ENCODE results near the gene DAAM1. TPM values are rescaled to one million over a fixed set of nuclear protein-coding genes. Genes with fewer than 3 reads are reported as not detected.

DAAM1 gene
- total RNA-seq, 1 experiment from 2014 or later = 43.8 TPM

GRCh38 chr14:59310633-59311032 lies 122.2 kb downstream of the DAAM1 start:
- Histone ChIP-seq H3K9ac (ENCODE audit: low read length) (no peak overlapping the region), H4K20me1 (ENCODE audit: insufficient read depth, low read depth, low read length) (no peaks in the 10 kb centered on the region), H3K27ac (ENCODE audit: low read length) (no peak overlapping the region), H3K4me3 (ENCODE audit: low read length) (no peak overlapping the region), H3K9me3 (ENCODE audit: low read length) (no peaks in the 10 kb centered on the region), H3K9me2 (replicated peaks; ENCODE audit: insufficient read depth, low read length) (no peaks in the 10 kb centered on the region), H3K36me3 (ENCODE audit: insufficient read depth, low read length) (no peaks in the 10 kb centered on the region), H3K79me2 (ENCODE audit: low read length) (no peaks in the 10 kb centered on the region), H3K27me3 (ENCODE audit: low read length) (no peaks in the 10 kb centered on the region), H3K4me2 (ENCODE audit: low read depth, low read length, poor library complexity, severe bottlenecking) (no peak overlapping the region), H3K4me1 (ENCODE audit: low read length) (peaks cover 3% of the 10 kb centered on the region), H2AFZ (ENCODE audit: low read length) (no peak overlapping the region)
- no peak for DNase-seq

GRCh38 chr14:59311723-59312122 lies 123.3 kb downstream of the DAAM1 start:
- Histone ChIP-seq H3K9me2 (replicated peaks; ENCODE audit: insufficient read depth, low read length) (no peaks in the 10 kb centered on the region), H2AFZ (ENCODE audit: low read length) (no peak overlapping the region), H3K4me1 (ENCODE audit: low read length) (peaks cover 13% of the 10 kb centered on the region), H3K79me2 (ENCODE audit: low read length) (no peaks in the 10 kb centered on the region), H3K27ac (ENCODE audit: low read length) (no peak overlapping the region), H3K4me3 (ENCODE audit: low read length) (no peak overlapping the region), H3K4me2 (ENCODE audit: low read depth, low read length, poor library complexity, severe bottlenecking) (no peak overlapping the region), H3K27me3 (ENCODE audit: low read length) (no peaks in the 10 kb centered on the region), H3K36me3 (ENCODE audit: insufficient read depth, low read length) (no peaks in the 10 kb centered on the region), H3K9me3 (ENCODE audit: low read length) (no peaks in the 10 kb centered on the region), H4K20me1 (ENCODE audit: insufficient read depth, low read depth, low read length) (no peaks in the 10 kb centered on the region), H3K9ac (ENCODE audit: low read length) (no peak overlapping the region)
- no peak for DNase-seq

- no peak for DNase-seq
- Histone ChIP-seq H3K4me1 (ENCODE audit: low read length) (peaks cover 13% of the 10 kb centered on the region), H3K9me3 (ENCODE audit: low read length) (no peaks in the 10 kb centered on the region), H3K79me2 (ENCODE audit: low read length) (no peaks in the 10 kb centered on the region), H3K9me2 (replicated peaks; ENCODE audit: insufficient read depth, low read length) (no peaks in the 10 kb centered on the region), H3K9ac (ENCODE audit: low read length) (no peak overlapping the region), H2AFZ (ENCODE audit: low read length) (no peak overlapping the region), H3K27me3 (ENCODE audit: low read length) (no peaks in the 10 kb centered on the region), H4K20me1 (ENCODE audit: insufficient read depth, low read depth, low read length) (no peaks in the 10 kb centered on the region), H3K4me3 (ENCODE audit: low read length) (no peak overlapping the region), H3K36me3 (ENCODE audit: insufficient read depth, low read length) (no peaks in the 10 kb centered on the region), H3K4me2 (ENCODE audit: low read depth, low read length, poor library complexity, severe bottlenecking) (no peak overlapping the region), H3K27ac (ENCODE audit: low read length) (no peak overlapping the region)
Observed at GRCh38 chr14:59313144-59313651, 124.7 kb downstream of the DAAM1 start.

GRCh38 chr14:59313658-59314608 lies 125.5 kb downstream of the DAAM1 start:
- Histone ChIP-seq H4K20me1 (ENCODE audit: insufficient read depth, low read depth, low read length) (no peaks in the 10 kb centered on the region), H3K27ac (ENCODE audit: low read length) (no peak overlapping the region), H3K9ac (ENCODE audit: low read length) (no peak overlapping the region), H3K9me3 (ENCODE audit: low read length) (no peaks in the 10 kb centered on the region), H2AFZ (ENCODE audit: low read length) (no peak overlapping the region), H3K4me1 (ENCODE audit: low read length) (peaks cover 13% of the 10 kb centered on the region), H3K9me2 (replicated peaks; ENCODE audit: insufficient read depth, low read length) (no peaks in the 10 kb centered on the region), H3K27me3 (ENCODE audit: low read length) (no peaks in the 10 kb centered on the region), H3K4me3 (ENCODE audit: low read length) (no peak overlapping the region), H3K79me2 (ENCODE audit: low read length) (no peaks in the 10 kb centered on the region), H3K4me2 (ENCODE audit: low read depth, low read length, poor library complexity, severe bottlenecking) (no peak overlapping the region), H3K36me3 (ENCODE audit: insufficient read depth, low read length) (no peaks in the 10 kb centered on the region)
- no peak for DNase-seq

GRCh38 chr14:59314953-59315599 lies 126.6 kb downstream of the DAAM1 start:
- H3K79me2 ChIP-seq (ENCODE audit: low read length) = no peaks in the 10 kb centered on the region
- no peak overlapping the region for H3K9ac ChIP-seq (ENCODE audit: low read length)
- H3K4me2 ChIP-seq (ENCODE audit: low read depth, low read length, poor library complexity, severe bottlenecking) = no peak overlapping the region
- H3K4me1 ChIP-seq (ENCODE audit: low read length) = peaks cover 13% of the 10 kb centered on the region
- no peaks in the 10 kb centered on the region for H4K20me1 ChIP-seq (ENCODE audit: insufficient read depth, low read depth, low read length)
- DNase-seq = no peak
- no peaks in the 10 kb centered on the region for H3K36me3 ChIP-seq (ENCODE audit: insufficient read depth, low read length)
- no peak overlapping the region for H3K4me3 ChIP-seq (ENCODE audit: low read length)
- no peaks in the 10 kb centered on the region for H3K27me3 ChIP-seq (ENCODE audit: low read length)
- no peak overlapping the region for H3K27ac ChIP-seq (ENCODE audit: low read length)
- no peak overlapping the region for H2AFZ ChIP-seq (ENCODE audit: low read length)
- no peaks in the 10 kb centered on the region for H3K9me2 ChIP-seq (replicated peaks; ENCODE audit: insufficient read depth, low read length)
- H3K9me3 ChIP-seq (ENCODE audit: low read length) = no peaks in the 10 kb centered on the region

- Histone ChIP-seq H3K36me3 (ENCODE audit: insufficient read depth, low read length) (no peaks in the 10 kb centered on the region), H4K20me1 (ENCODE audit: insufficient read depth, low read depth, low read length) (no peaks in the 10 kb centered on the region), H3K27me3 (ENCODE audit: low read length) (no peaks in the 10 kb centered on the region), H3K9ac (ENCODE audit: low read length) (no peak overlapping the region), H3K4me2 (ENCODE audit: low read depth, low read length, poor library complexity, severe bottlenecking) (no peak overlapping the region), H3K79me2 (ENCODE audit: low read length) (no peaks in the 10 kb centered on the region), H3K4me1 (ENCODE audit: low read length) (peaks cover 20% of the 10 kb centered on the region), H3K9me2 (replicated peaks; ENCODE audit: insufficient read depth, low read length) (no peaks in the 10 kb centered on the region), H3K9me3 (ENCODE audit: low read length) (no peaks in the 10 kb centered on the region), H3K27ac (ENCODE audit: low read length) (no peak overlapping the region), H3K4me3 (ENCODE audit: low read length) (no peak overlapping the region), H2AFZ (ENCODE audit: low read length) (0 out of 2 replicates have a peak overlapping the region, but pooled peaks have one; percentile 46)
- no peak for DNase-seq
Observed at GRCh38 chr14:59316151-59316830, 127.8 kb downstream of the DAAM1 start.

GRCh38 chr14:59317346-59317745 lies 128.9 kb downstream of the DAAM1 start:
- H3K36me3 ChIP-seq (ENCODE audit: insufficient read depth, low read length) = no peaks in the 10 kb centered on the region
- H2AFZ ChIP-seq (ENCODE audit: low read length) = no peak overlapping the region
- H3K27me3 ChIP-seq (ENCODE audit: low read length) = no peaks in the 10 kb centered on the region
- no peak for DNase-seq
- H3K4me2 ChIP-seq (ENCODE audit: low read depth, low read length, poor library complexity, severe bottlenecking) = no peak overlapping the region
- no peak overlapping the region for H3K9ac ChIP-seq (ENCODE audit: low read length)
- no peaks in the 10 kb centered on the region for H3K9me2 ChIP-seq (replicated peaks; ENCODE audit: insufficient read depth, low read length)
- no peaks in the 10 kb centered on the region for H3K9me3 ChIP-seq (ENCODE audit: low read length)
- peaks cover 26% of the 10 kb centered on the region for H3K4me1 ChIP-seq (ENCODE audit: low read length)
- H3K27ac ChIP-seq (ENCODE audit: low read length) = no peak overlapping the region
- H4K20me1 ChIP-seq (ENCODE audit: insufficient read depth, low read depth, low read length) = no peaks in the 10 kb centered on the region
- no peaks in the 10 kb centered on the region for H3K79me2 ChIP-seq (ENCODE audit: low read length)
- no peak overlapping the region for H3K4me3 ChIP-seq (ENCODE audit: low read length)
